ENCODE data around the gene ARCN1. TPM values are rescaled to one million over a fixed set of nuclear protein-coding genes. Genes with fewer than 3 reads are reported as not detected.

ARCN1 gene
- total and polyA plus RNA-seq, 9 of the 15 experiments (the other 6 are each of a cell fraction or from before 2014, with no cell fraction given) = 30.0 to 224 (median 76.4) TPM

DNA sequence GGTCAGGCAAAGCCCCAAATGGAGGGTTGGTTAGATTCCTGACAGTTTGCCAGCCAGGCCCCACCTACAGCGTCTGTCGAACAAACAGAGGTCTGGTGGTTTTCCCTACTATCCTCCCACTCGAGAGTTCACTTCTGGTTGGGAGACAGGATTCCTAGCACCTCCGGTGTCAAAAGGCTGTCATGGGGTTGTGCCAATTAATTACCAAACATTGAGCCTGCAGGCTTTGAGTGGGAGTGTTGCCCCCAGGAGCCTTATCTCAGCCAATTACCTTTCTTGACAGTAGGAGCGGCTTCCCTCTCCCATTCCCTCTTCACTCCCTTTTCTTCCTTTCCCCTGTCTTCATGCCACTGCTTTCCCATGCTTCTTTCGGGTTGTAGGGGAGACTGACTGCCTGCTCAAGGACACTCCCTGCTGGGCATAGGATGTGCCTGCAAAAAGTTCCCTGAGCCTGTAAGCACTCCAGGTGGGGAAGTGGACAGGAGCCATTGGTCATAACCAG, 49.6 kb upstream of the ARCN1 start (continued):
- 0 out of 2 replicates have a peak, but pooled peaks have one; percentile 11 for TF ChIP-seq STAG1 (CRISPR knock-in tag; IDR thresholded peaks at IDR 0.05; ENCODE audit: borderline replicate concordance)
- TF ChIP-seq, protein P1, sequence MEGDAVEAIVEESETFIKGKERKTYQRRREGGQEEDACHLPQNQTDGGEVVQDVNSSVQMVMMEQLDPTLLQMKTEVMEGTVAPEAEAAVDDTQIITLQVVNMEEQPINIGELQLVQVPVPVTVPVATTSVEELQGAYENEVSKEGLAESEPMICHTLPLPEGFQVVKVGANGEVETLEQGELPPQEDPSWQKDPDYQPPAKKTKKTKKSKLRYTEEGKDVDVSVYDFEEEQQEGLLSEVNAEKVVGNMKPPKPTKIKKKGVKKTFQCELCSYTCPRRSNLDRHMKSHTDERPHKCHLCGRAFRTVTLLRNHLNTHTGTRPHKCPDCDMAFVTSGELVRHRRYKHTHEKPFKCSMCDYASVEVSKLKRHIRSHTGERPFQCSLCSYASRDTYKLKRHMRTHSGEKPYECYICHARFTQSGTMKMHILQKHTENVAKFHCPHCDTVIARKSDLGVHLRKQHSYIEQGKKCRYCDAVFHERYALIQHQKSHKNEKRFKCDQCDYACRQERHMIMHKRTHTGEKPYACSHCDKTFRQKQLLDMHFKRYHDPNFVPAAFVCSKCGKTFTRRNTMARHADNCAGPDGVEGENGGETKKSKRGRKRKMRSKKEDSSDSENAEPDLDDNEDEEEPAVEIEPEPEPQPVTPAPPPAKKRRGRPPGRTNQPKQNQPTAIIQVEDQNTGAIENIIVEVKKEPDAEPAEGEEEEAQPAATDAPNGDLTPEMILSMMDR (IDR thresholded peaks at IDR 0.05 in 2 of 3, conservative IDR thresholded peaks at IDR 0.05 in 1 of 3; ENCODE audit: insufficient read depth in 2 of 3, low read depth in 1 of 3, low read length in 3 of 3) = peak; percentile 48 to 64 (median 53)
- 0 out of 2 replicates have a peak, but pooled peaks have one; percentile 36 for TF ChIP-seq SUPT5H (IDR thresholded peaks at IDR 0.05)
- TF ChIP-seq RAD21 (CRISPR knock-in tag; conservative IDR thresholded peaks at IDR 0.05 in 1 of 2, IDR thresholded peaks at IDR 0.05 in 1 of 2) = peak in 1 of 2 experiments; percentile 48; a peak in 2 of 4 replicates
- TF ChIP-seq EP300 (IDR thresholded peaks at IDR 0.05; ENCODE audit: low read length) = no peak

DNA sequence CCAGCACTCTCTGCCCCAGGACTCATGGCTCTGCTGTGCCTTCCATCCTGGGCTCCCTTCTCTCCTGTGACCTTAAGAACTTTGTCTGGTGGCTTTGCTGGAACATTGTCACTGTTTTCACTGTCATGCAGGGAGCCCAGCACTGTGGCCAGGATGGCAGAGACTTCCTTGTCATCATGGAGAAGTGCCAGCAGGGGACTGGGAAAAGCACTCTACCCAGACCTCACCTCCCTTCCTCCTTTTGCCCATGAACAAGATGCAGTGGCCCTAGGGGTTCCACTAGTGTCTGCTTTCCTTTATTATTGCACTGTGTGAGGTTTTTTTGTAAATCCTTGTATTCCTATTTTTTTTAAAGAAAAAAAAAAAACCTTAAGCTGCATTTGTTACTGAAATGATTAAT, 47.9 kb upstream of the ARCN1 start:
- CTCF ChIA-PET (ENCODE audit: low intra/inter-chr PET ratio) = no interaction called here

More for the DNA sequence above, 47.9 kb upstream of the ARCN1 start:
- DNase-seq (ENCODE audit: extremely low read depth in 1 of 4, low spot score in 3 of 4) (no peak), FAIRE-seq (no peak), ATAC-seq (no peak)
- H3K27ac ChIP-seq (ENCODE audit: extremely low read depth, low read depth, low read length) = no peak overlapping the region
- no TSS peak for BruUV-seq (replicated peaks)
- H3K79me2 ChIP-seq (ENCODE audit: control insufficient read depth, insufficient read depth, low read length) = no peaks in the 10 kb centered on the region
- no peaks in the 10 kb centered on the region for H3K27me3 ChIP-seq (ENCODE audit: control insufficient read depth in 2 of 2, insufficient read depth in 2 of 2, low read length in 2 of 2)
- intact Hi-C loops (cut with micrococcal nuclease) (no loop called here), in situ Hi-C loops (cut with MboI) (no loop called here)
- peaks cover 58% of the 10 kb centered on the region for H3K36me3 ChIP-seq (ENCODE audit: control insufficient read depth, insufficient read depth, low read length)
- POLR2A ChIA-PET = interaction anchor here (1.2 kb wide), 1 partner anchor 23 kb away, joined by 4 read pairs; no protein-coding TSS in a partner anchor
- peaks cover 0 to 7% of the 10 kb centered on the region in 2 experiments; a peak in 2 of 5 replicates for H3K4me1 ChIP-seq (replicated peaks in 1 of 2; ENCODE audit: control insufficient read depth in 2 of 2, insufficient read depth in 2 of 2, low read length in 2 of 2)
- no peak overlapping the region; a peak in 1 of 4 replicates for H3K9ac ChIP-seq (ENCODE audit: insufficient read depth in 1 of 2, low read depth in 2 of 2, low read length in 2 of 2)
- H3K9me3 ChIP-seq (replicated peaks; ENCODE audit: control insufficient read depth, insufficient read depth, low read depth, low read length) = no peaks in the 10 kb centered on the region
- H2AFZ ChIP-seq (ENCODE audit: low read depth, low read length) = no peak overlapping the region
- H3K4me3 ChIP-seq = no peak overlapping the region
- no peaks in the 10 kb centered on the region for H3K9me1 ChIP-seq (ENCODE audit: control insufficient read depth, insufficient read depth, low read length)
- no peaks in the 10 kb centered on the region; the same call in 1 of the 2 replicates for H4K20me1 ChIP-seq (replicated peaks; ENCODE audit: control insufficient read depth, insufficient read depth, low read length)
- no peak overlapping the region for H3K4me2 ChIP-seq (ENCODE audit: insufficient read depth, low read length)
- no peak for TF ChIP-seq HNRNPLL (IDR thresholded peaks at IDR 0.05; ENCODE audit: low read depth, low read length, poor library complexity, severe bottlenecking)
- TF ChIP-seq STAG1 (CRISPR knock-in tag; IDR thresholded peaks at IDR 0.05; ENCODE audit: borderline replicate concordance) = no peak
- TF ChIP-seq RFX1 (IDR thresholded peaks at IDR 0.05) = no peak
- no peak for TF ChIP-seq NFE2 (IDR thresholded peaks at IDR 0.05; ENCODE audit: low read depth)
- TF ChIP-seq DACH1 (IDR thresholded peaks at IDR 0.05; ENCODE audit: partially characterized antibody) = no peak
- no peak for TF ChIP-seq NR2F6 (CRISPR knock-in tag; IDR thresholded peaks at IDR 0.05)
- TF ChIP-seq CBX3 (IDR thresholded peaks at IDR 0.05; ENCODE audit: borderline replicate concordance in 1 of 2, low read length in 2 of 2) = no peak

All from K562 (cell line).